Measurements from ENCODE around the gene BRCA2.

Gene BRCA2

GRCh38 chr13:32315238-32316027 is at the start of gene BRCA2, which contains the start of gene ZAR1L:
Gene BRCA2, plus strand, starts transcription at chr13:32315508. Its CDS starts 953 bp downstream, at chr13:32316461.
Gene ZAR1L, minus strand, starts transcription at chr13:32315363. Its CDS starts 3,438 bp downstream, at chr13:32311925.
- DNase-seq (ENCODE audit: low read depth, low spot score): peak; percentile 16
- H3K27ac ChIP-seq: peak within 1 kb of the TSS; percentile 61

- DNase-seq (ENCODE audit: low read depth, low spot score): no peak
- no peak overlapping the region for H3K27ac ChIP-seq
Measured at GRCh38 chr13:32265726-32266125, 49.6 kb upstream of the BRCA2 start.

GRCh38 chr13:32266130-32266529 is 49.2 kb upstream of the BRCA2 start:
- no peak for DNase-seq (ENCODE audit: low read depth, low spot score)
- H3K27ac ChIP-seq: no peak overlapping the region

GRCh38 chr13:32267836-32268439 is 47.4 kb upstream of the BRCA2 start:
- DNase-seq (ENCODE audit: low read depth, low spot score): no peak
- no peak overlapping the region for H3K27ac ChIP-seq

GRCh38 chr13:32272021-32272683 is 43.2 kb upstream of the BRCA2 start:
- DNase-seq (ENCODE audit: low read depth, low spot score): no peak

GRCh38 chr13:32277839-32278238 is 37.5 kb upstream of the BRCA2 start:
- no peak for DNase-seq (ENCODE audit: low read depth, low spot score)
- no peak overlapping the region for H3K27ac ChIP-seq

More at GRCh38 chr13:32272021-32272683, 43.2 kb upstream of the BRCA2 start:
- H3K27ac ChIP-seq: no peak overlapping the region

- no peak overlapping the region for H3K27ac ChIP-seq
- DNase-seq (ENCODE audit: low read depth, low spot score): no peak
Measured at GRCh38 chr13:32278426-32278825, 36.9 kb upstream of the BRCA2 start.

GRCh38 chr13:32281096-32281495 is 34.2 kb upstream of the BRCA2 start:
- no peak overlapping the region for H3K27ac ChIP-seq
- no peak for DNase-seq (ENCODE audit: low read depth, low spot score)

GRCh38 chr13:32282096-32282711 is 33.1 kb upstream of the BRCA2 start:
- no peak overlapping the region for H3K27ac ChIP-seq
- DNase-seq (ENCODE audit: low read depth, low spot score): no peak

GRCh38 chr13:32284927-32285632 is 30.2 kb upstream of the BRCA2 start:
- no peak for DNase-seq (ENCODE audit: low read depth, low spot score)
- H3K27ac ChIP-seq: no peak overlapping the region

GRCh38 chr13:32285633-32285965 is 29.7 kb upstream of the BRCA2 start:
- DNase-seq (ENCODE audit: low read depth, low spot score): no peak
- no peak overlapping the region for H3K27ac ChIP-seq

- H3K27ac ChIP-seq: no peak overlapping the region
- DNase-seq (ENCODE audit: low read depth, low spot score): no peak
Measured at GRCh38 chr13:32297206-32297605, 18.1 kb upstream of the BRCA2 start.

GRCh38 chr13:32298695-32299094 is 16.6 kb upstream of the BRCA2 start:
- no peak for DNase-seq (ENCODE audit: low read depth, low spot score)
- H3K27ac ChIP-seq: no peak overlapping the region

- no peak overlapping the region for H3K27ac ChIP-seq
- no peak for DNase-seq (ENCODE audit: low read depth, low spot score)
Measured at GRCh38 chr13:32299893-32300292, 15.4 kb upstream of the BRCA2 start.

- no peak overlapping the region for H3K27ac ChIP-seq
- DNase-seq (ENCODE audit: low read depth, low spot score): no peak
Measured at GRCh38 chr13:32300406-32300805, 14.9 kb upstream of the BRCA2 start.

GRCh38 chr13:32300920-32301319 is 14.4 kb upstream of the BRCA2 start:
- no peak for DNase-seq (ENCODE audit: low read depth, low spot score)

GRCh38 chr13:32302461-32302860 is 12.8 kb upstream of the BRCA2 start:
- DNase-seq (ENCODE audit: low read depth, low spot score): no peak

More at GRCh38 chr13:32300920-32301319, 14.4 kb upstream of the BRCA2 start:
- H3K27ac ChIP-seq: no peak overlapping the region

GRCh38 chr13:32305646-32306045 is 9.7 kb upstream of the BRCA2 start:
- no peak overlapping the region for H3K27ac ChIP-seq
- DNase-seq (ENCODE audit: low read depth, low spot score): no peak

More at GRCh38 chr13:32302461-32302860, 12.8 kb upstream of the BRCA2 start:
- no peak overlapping the region for H3K27ac ChIP-seq

- no peak overlapping the region for H3K27ac ChIP-seq
- no peak for DNase-seq (ENCODE audit: low read depth, low spot score)
Measured at GRCh38 chr13:32309312-32310133, 5.8 kb upstream of the BRCA2 start.
